T-cell (primary cell): ENCODE data around the gene PPP2R5B. TPM values are rescaled to one million over a fixed set of nuclear protein-coding genes. Genes with fewer than 3 reads are reported as not detected.

ENCODE experiments used
- ATAC-seq, 4 experiments: fragments of 200-7000 bp in 3 of 4; fragments of 150-1000 bp in 1 of 4; cut with Tn5 transposase; replicated peaks in 1 of 4; 1 replicate in 3 of 4; 2 replicates in 1 of 4; pipeline ENCODE4 v1.10.0; 2021; ENCODE audit warnings: moderate library complexity in 3 of 4, mild to moderate bottlenecking in 2 of 4, moderate number of reproducible peaks in 1 of 4
- CTCF ChIA-PET, 2 donors: fragments of 300-600 bp; sonication (Branson Sonifier 250); formaldehyde crosslinking; loops; one replicate each; lab custom pipeline; 2022; ENCODE audit warnings: antibody characterized with exemption in 2 of 2; lab: Charles Lee
- POLR2A ChIA-PET, 2 donors: fragments of 300-600 bp; sonication (Branson Sonifier 250); formaldehyde crosslinking; loops; one replicate each; lab custom pipeline; 2022; ENCODE audit warnings: antibody characterized with exemption in 2 of 2; lab: Charles Lee
- DNase-seq, 35 experiments: peaks; one replicate each; pipeline versions ENCODE4 v3.0.0 to v3.0.0-alpha.2; 2013 to 2023
- H3K27ac ChIP-seq: one replicate; pipeline ENCODE4 v1.5.1; 2013; ENCODE audit warnings: low read length
- H3K27me3 ChIP-seq, 2 experiments: replicated peaks in 1 of 2; 1 replicate in 1 of 2; 2 replicates in 1 of 2; pipeline versions ENCODE4 v1.6.1 to v1.7.0; 2013; ENCODE audit warnings: low read length in 1 of 2, mixed read lengths in 1 of 2; ENCODE audit not compliant: control insufficient read depth in 2 of 2, insufficient read depth in 2 of 2; ENCODE audit errors: extremely low read depth in 1 of 2
- H3K36me3 ChIP-seq, 2 donors: 1 replicate in 1 of 2; 2 replicates in 1 of 2; pipeline versions ENCODE4 v1.6.1 to v1.7.0; 2013; ENCODE audit warnings: low read length in 1 of 2; ENCODE audit not compliant: control insufficient read depth in 2 of 2, insufficient read depth in 1 of 2; ENCODE audit errors: extremely low read depth in 1 of 2
- H3K4me1 ChIP-seq, 2 experiments: 1 replicate in 1 of 2; 2 replicates in 1 of 2; pipeline versions ENCODE4 v1.6.1 to v1.7.0; 2013; ENCODE audit warnings: low read length in 2 of 2, mixed read lengths in 1 of 2; ENCODE audit not compliant: insufficient read depth in 2 of 2, control insufficient read depth in 1 of 2; ENCODE audit errors: extremely low read depth in 1 of 2
- H3K4me3 ChIP-seq, 2 donors: 1 replicate in 1 of 2; 2 replicates in 1 of 2; pipeline versions ENCODE4 v1.5.1 to v1.7.0; 2013; ENCODE audit warnings: mild to moderate bottlenecking in 2 of 2, low read length in 1 of 2, moderate library complexity in 1 of 2; ENCODE audit not compliant: control insufficient read depth in 1 of 2; ENCODE audit errors: extremely low read depth in 1 of 2
- H3K9me3 ChIP-seq: 2 replicates; pipeline ENCODE4 v1.7.0; 2013
- H3K27ac Mint-ChIP-seq, 2 donors: one replicate each; pipeline ENCODE4 v1.8.0; 2020 to 2021; ENCODE audit warnings: mild to moderate bottlenecking in 2 of 2, mixed read lengths in 2 of 2
- H3K27me3 Mint-ChIP-seq, 2 donors: one replicate each; pipeline ENCODE4 v1.8.0; 2021 to 2022; ENCODE audit warnings: mixed read lengths in 2 of 2
- H3K36me3 Mint-ChIP-seq: one replicate; pipeline ENCODE4 v1.8.0; 2021; ENCODE audit warnings: mixed read lengths
- H3K4me1 Mint-ChIP-seq, 3 donors: one replicate each; pipeline ENCODE4 v1.8.0; 2020 to 2022; ENCODE audit warnings: mixed read lengths in 3 of 3, mild to moderate bottlenecking in 1 of 3
- H3K4me3 Mint-ChIP-seq, 3 donors: one replicate each; pipeline ENCODE4 v1.8.0; 2020 to 2022; ENCODE audit warnings: mild to moderate bottlenecking in 3 of 3, mixed read lengths in 3 of 3, moderate library complexity in 3 of 3
- H3K9me3 Mint-ChIP-seq, 3 donors: one replicate each; pipeline ENCODE4 v1.8.0; 2020 to 2022; ENCODE audit warnings: mixed read lengths in 3 of 3
- WGBS: methylation state at CpG from one replicate; pipeline ENCODE4 v1.1.5; 2013; ENCODE audit warnings: missing lambda C conversion rate; ENCODE audit not compliant: insufficient coverage; 5-methylcytosine and 5-hydroxymethylcytosine counted together
- total RNA-seq, 35 experiments: library from RNA in 6 of 35; stranded (reverse) in 6 of 35; fragments of 120-200 nt in 1 of 35; gene quantifications; one replicate each; pipeline versions ENCODE4 v1.2.1 to v1.2.4 and lab custom pipeline; 2013 to 2026

Gene PPP2R5B
- total RNA-seq, 5 donors from 2014 or later (not counting 1 experiment from before 2014, with no cell fraction given) = 15.3 to 25.4 (median 17.2) TPM

GRCh38 chr11:64887757-64888405 lies 36.6 kb upstream of the PPP2R5B start:
- H3K9me3 ChIP-seq = no peaks in the 10 kb centered on the region
- peaks cover 0 to 5% of the 10 kb centered on the region in 2 donors for H3K36me3 ChIP-seq
- peak overlapping the region; percentile 24 for H3K27ac ChIP-seq
- POLR2A ChIA-PET = no interaction called here
- CTCF ChIA-PET = interaction anchor here (0.5 to 1.6 kb wide), 11 partner anchors 9 to 44 kb away, joined by 3 to 11 read pairs (median 3); partner anchors contain the start of genes CDC42BPG (in 1 of the 2) and EHD1 (in 1 of the 2)
- H3K9me3 Mint-ChIP-seq = no peaks in the 10 kb centered on the region
- H3K27ac Mint-ChIP-seq = peak overlapping the region; percentile 81 to 88
- H3K27me3 ChIP-seq = no peaks in the 10 kb centered on the region
- 23% methylated on average over 28 of the region's 34 CpGs for WGBS
- H3K4me1 Mint-ChIP-seq = peaks cover 24 to 34% (median 33%) of the 10 kb centered on the region in 3 donors
- H3K27me3 Mint-ChIP-seq = no peaks in the 10 kb centered on the region
- peak overlapping the region; percentile 59 to 76 (median 73) for H3K4me3 Mint-ChIP-seq
- DNase-seq = peak; percentile 44 to 91 (median 78)
- ATAC-seq = peak; percentile 84 to 93 (median 87)
- peak overlapping the region; percentile 11 to 23 for H3K4me3 ChIP-seq
- H3K4me1 ChIP-seq = peaks cover 15 to 37% of the 10 kb centered on the region in 2 experiments
- no peaks in the 10 kb centered on the region for H3K36me3 Mint-ChIP-seq

- H3K4me1 Mint-ChIP-seq = peaks cover 24 to 33% (median 32%) of the 10 kb centered on the region in 3 donors
- H3K36me3 Mint-ChIP-seq = no peaks in the 10 kb centered on the region
- peak overlapping the region; percentile 59 to 76 (median 73) for H3K4me3 Mint-ChIP-seq
- Histone ChIP-seq H3K9me3 (no peaks in the 10 kb centered on the region), H3K27me3 (no peaks in the 10 kb centered on the region), H3K27ac (peak overlapping the region; percentile 24), H3K4me1 (peaks cover 15 to 34% of the 10 kb centered on the region in 2 experiments), H3K4me3 (peak overlapping the region; percentile 11 to 23), H3K36me3 (peaks cover 0 to 5% of the 10 kb centered on the region in 2 donors)
- H3K9me3 Mint-ChIP-seq = no peaks in the 10 kb centered on the region
- no peaks in the 10 kb centered on the region for H3K27me3 Mint-ChIP-seq
- ATAC-seq = no peak
- no peak for DNase-seq
- POLR2A ChIA-PET = no interaction called here
- H3K27ac Mint-ChIP-seq = peak overlapping the region; percentile 79 to 88
- 66% methylated on average over 6 of the region's 8 CpGs for WGBS
- CTCF ChIA-PET = interaction anchor here (0.5 to 1.6 kb wide), 11 partner anchors 10 to 45 kb away, joined by 3 to 11 read pairs (median 3); partner anchors contain the start of genes CDC42BPG (in 1 of the 2) and EHD1 (in 1 of the 2)
Observed at GRCh38 chr11:64888406-64888728, 36.1 kb upstream of the PPP2R5B start.

- 89% methylated on average over 8 of the region's 9 CpGs for WGBS
- Mint-ChIP-seq H3K4me3 (no peak overlapping the region), H3K27me3 (no peaks in the 10 kb centered on the region), H3K4me1 (peaks cover 24 to 32% (median 29%) of the 10 kb centered on the region in 3 donors), H3K27ac (no peak overlapping the region), H3K36me3 (no peaks in the 10 kb centered on the region), H3K9me3 (no peaks in the 10 kb centered on the region)
- POLR2A ChIA-PET = no interaction called here
- no peaks in the 10 kb centered on the region for H3K9me3 ChIP-seq
- CTCF ChIA-PET = interaction anchor here in 1 of 2 donors (1.3 to 1.4 kb wide), 2 partner anchors 10 to 38 kb away, joined by 4 to 5 read pairs; partner anchors contain the start of gene EHD1
- H3K4me1 ChIP-seq = peaks cover 16 to 30% of the 10 kb centered on the region in 2 experiments
- H3K27me3 ChIP-seq = no peaks in the 10 kb centered on the region
- DNase-seq = no peak
- H3K4me3 ChIP-seq = no peak overlapping the region
- H3K36me3 ChIP-seq = peaks cover 0 to 5% of the 10 kb centered on the region in 2 donors
- no peak for ATAC-seq
- H3K27ac ChIP-seq = no peak overlapping the region
Observed at GRCh38 chr11:64888729-64889511, 35.6 kb upstream of the PPP2R5B start.

GRCh38 chr11:64890522-64890939 lies 34.0 kb upstream of the PPP2R5B start:
- Histone ChIP-seq H3K4me3 (no peak overlapping the region), H3K27me3 (no peaks in the 10 kb centered on the region), H3K9me3 (no peaks in the 10 kb centered on the region), H3K36me3 (peaks cover 4 to 5% of the 10 kb centered on the region in 2 donors), H3K4me1 (peaks cover 13 to 27% of the 10 kb centered on the region in 2 experiments), H3K27ac (no peak overlapping the region)
- 100% methylated on average over 7 of the region's 7 CpGs for WGBS
- H3K36me3 Mint-ChIP-seq = peaks cover under 1% of the 10 kb centered on the region
- peaks cover 17 to 22% (median 20%) of the 10 kb centered on the region in 3 donors for H3K4me1 Mint-ChIP-seq
- no peaks in the 10 kb centered on the region for H3K27me3 Mint-ChIP-seq
- no peak for ATAC-seq
- DNase-seq = no peak
- ChIA-PET CTCF (interaction anchor here (1.3 to 1.4 kb wide), 2 partner anchors 42 to 43 kb away, joined by 5 read pairs; no protein-coding TSS in a partner anchor), POLR2A (interaction anchor here in 1 of 2 donors (0.5 to 0.6 kb wide), 2 partner anchors 34 to 47 kb away, joined by 3 to 4 read pairs; no protein-coding TSS in a partner anchor)
- peak overlapping the region in 1 of 2 donors; percentile 57 for H3K27ac Mint-ChIP-seq
- H3K4me3 Mint-ChIP-seq = no peak overlapping the region
- no peaks in the 10 kb centered on the region for H3K9me3 Mint-ChIP-seq

- peaks cover 7% of the 10 kb centered on the region for H3K36me3 Mint-ChIP-seq
- peaks cover 10 to 14% (median 13%) of the 10 kb centered on the region in 3 donors for H3K4me1 Mint-ChIP-seq
- Histone ChIP-seq H3K27ac (no peak overlapping the region), H3K27me3 (no peaks in the 10 kb centered on the region), H3K36me3 (peaks cover 7% of the 10 kb centered on the region in 2 donors), H3K4me3 (no peak overlapping the region), H3K9me3 (no peaks in the 10 kb centered on the region), H3K4me1 (peaks cover 10 to 26% of the 10 kb centered on the region in 2 experiments)
- no peaks in the 10 kb centered on the region for H3K27me3 Mint-ChIP-seq
- no peak overlapping the region for H3K4me3 Mint-ChIP-seq
- ChIA-PET CTCF (interaction anchor here (0.6 to 1.4 kb wide), 4 partner anchors 43 to 47 kb away, joined by 3 to 5 read pairs (median 4); no protein-coding TSS in a partner anchor), POLR2A (interaction anchor here in 1 of 2 donors (0.5 kb wide), 1 partner anchor 48 kb away, joined by 3 read pairs; no protein-coding TSS in a partner anchor)
- no peak for DNase-seq
- H3K27ac Mint-ChIP-seq = no peak overlapping the region
- H3K9me3 Mint-ChIP-seq = no peaks in the 10 kb centered on the region
- 95% methylated on average over 25 of the region's 25 CpGs for WGBS
- no peak for ATAC-seq
Observed at GRCh38 chr11:64891215-64891848, 33.2 kb upstream of the PPP2R5B start.
